K562 treated with DMSO at 1 percent for 24 hours (cell line): ENCODE measurements around the gene DNAH8. TPM values are rescaled to one million over a fixed set of nuclear protein-coding genes. Genes with fewer than 3 reads are reported as not detected.

Experiments
- total RNA-seq: library from RNA; unstranded; fragments of 300-600 nt; gene quantifications from 2 replicates; pipeline ENCODE4 v1.2.3, GENCODE V29; 2022; ENCODE audit warnings: low read depth; ENCODE audit not compliant: insufficient read depth

The DNAH8 gene, protein sequence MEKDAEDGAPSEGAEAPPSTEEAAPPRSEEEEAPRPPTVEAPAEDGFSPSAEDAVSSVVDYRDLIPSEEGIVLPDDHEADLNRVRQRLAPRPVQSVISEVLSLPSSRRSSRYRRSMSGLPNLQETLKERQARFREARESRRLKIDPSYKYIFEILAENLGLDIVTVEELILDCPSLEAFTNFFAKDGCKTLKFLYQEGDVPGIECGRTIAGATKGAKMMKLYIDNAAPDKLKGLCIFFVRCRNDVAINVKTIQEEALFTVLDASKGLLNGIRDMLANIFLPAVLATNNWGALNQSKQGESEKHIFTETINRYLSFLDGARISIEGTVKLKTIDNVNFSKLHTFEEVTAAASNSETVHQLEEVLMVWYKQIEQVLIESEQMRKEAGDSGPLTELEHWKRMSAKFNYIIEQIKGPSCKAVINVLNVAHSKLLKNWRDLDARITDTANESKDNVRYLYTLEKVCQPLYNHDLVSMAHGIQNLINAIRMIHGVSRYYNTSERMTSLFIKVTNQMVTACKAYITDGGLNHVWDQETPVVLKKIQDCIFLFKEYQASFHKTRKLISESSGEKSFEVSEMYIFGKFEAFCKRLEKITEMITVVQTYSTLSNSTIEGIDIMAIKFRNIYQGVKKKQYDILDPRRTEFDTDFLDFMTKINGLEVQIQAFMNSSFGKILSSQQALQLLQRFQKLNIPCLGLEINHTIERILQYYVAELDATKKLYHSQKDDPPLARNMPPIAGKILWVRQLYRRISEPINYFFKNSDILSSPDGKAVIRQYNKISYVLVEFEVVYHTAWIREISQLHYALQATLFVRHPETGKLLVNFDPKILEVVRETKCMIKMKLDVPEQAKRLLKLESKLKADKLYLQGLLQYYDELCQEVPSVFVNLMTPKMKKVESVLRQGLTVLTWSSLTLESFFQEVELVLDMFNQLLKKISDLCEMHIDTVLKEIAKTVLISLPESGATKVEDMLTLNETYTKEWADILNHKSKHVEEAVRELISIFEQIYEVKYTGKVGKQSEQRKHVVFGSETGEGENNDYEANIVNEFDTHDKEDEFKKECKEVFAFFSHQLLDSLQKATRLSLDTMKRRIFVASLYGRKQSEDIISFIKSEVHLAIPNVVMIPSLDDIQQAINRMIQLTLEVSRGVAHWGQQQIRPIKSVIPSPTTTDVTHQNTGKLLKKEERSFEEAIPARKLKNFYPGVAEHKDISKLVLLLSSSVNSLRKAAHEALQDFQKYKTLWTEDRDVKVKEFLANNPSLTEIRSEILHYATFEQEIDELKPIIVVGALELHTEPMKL (N-terminal part only)
- 0.56 and 0.71 TPM in 2 replicates for total RNA-seq

DNA sequence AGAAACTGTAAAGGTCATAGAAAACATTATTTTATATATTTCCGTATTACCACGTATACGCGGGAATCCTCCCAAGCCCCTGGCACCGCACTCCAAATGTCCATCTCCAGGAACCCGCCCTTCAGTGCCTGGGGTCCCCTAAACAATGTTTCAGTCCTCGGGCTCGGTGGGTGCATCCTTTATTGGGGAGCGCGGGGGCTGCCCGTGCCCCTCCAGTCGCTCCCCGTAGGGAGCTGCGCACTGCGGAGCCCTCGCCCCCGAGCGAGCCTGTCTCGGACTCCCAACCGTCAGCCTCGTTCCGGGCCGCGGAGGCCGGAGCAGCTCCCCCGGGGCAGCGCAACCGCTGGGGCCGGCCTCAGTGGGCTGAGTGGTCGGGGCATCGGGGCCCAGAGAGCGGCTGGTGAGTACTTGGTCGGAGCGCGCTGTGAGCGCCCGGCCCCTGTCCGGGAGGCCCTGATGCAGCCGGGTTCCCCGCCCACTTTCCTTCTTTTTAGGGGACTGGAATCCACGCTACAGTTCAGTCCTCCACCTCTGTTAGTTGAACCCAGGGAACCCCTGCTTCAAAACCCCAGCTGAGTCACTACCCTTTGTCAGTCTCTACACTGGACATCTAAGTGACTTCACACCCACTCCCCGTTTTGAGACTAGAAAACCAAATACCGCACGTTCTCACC, at the start of gene DNAH8:
Gene DNAH8 (plus strand): TSS at position 296 of the 674 bp plus-strand sequence. CDS start 7,499 bp downstream, outside the sequence.

GRCh38 chr6:38702558-38703397, 12.3 kb upstream of the DNAH8 start, which contains the start of gene GLO1:
TSS of gene GLO1 (minus strand) at chr6:38703145. CDS start at chr6:38703054, 91 bp downstream.

DNA sequence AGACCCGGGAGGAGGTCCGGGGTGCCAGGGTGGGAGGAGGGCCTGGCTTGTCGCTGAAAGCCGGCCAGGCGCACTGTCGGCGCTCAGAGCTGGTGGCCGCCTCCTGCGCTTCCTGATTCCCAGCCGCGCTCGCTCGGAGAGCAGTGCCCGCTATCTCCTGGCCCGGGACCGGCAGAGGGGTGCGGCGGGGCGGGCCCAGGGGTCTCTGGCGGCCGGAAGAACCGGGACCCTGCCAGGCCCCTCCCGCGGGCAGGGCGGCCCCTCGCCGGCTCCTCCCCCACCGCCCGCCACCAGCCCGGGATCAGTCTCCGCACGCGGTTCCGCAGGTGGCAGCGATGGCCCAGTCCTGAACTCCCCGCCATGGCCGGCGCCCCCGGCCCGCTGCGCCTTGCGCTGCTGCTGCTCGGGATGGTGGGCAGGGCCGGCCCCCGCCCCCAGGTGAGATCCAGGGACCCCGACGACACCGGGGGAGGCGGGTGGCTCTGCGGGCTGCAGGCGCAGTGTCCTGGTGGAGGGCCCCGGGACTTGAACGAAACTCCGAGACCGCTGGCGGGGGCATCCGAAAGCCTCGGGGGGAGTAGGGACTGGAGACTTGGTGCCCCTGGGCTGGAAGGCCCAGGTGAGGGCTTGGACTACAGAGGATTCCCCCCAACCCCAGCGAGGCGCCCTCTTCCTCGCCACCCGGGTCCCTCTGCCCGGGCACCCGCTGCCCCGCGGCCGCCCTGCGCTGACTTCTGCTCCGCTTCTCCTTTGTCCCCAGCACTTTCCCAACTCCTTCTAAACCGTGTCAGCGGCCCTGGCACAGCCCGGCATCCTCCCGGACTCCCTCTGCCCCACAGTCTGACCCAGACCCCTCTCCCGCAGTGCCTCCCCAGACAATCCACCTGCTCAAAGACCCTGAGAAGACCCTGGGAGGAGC, 333.6 kb downstream of the DNAH8 start, which contains the start of gene GLP1R:
Gene GLP1R (plus strand): TSS at position 301 of the 919 bp plus-strand sequence. CDS start 60 bp downstream, at position 361.

Other genes with a start within 250 kb of the DNAH8 start
- 2.6 and 3.5 TPM in 2 replicates for gene BTBD9, start 75.4 kb upstream of the DNAH8 start, total RNA-seq
- 97.7 and 115 TPM in 2 replicates for gene GLO1, start 12.2 kb upstream of the DNAH8 start, total RNA-seq